Mucosa of stomach (tissue), 1 donor: ENCODE data around the gene DIAPH2.

Source experiments
- H3K27me3 ChIP-seq: one replicate; pipeline ENCODE4 v1.7.0; 2013; ENCODE audit warnings: mild to moderate bottlenecking, low read length; ENCODE audit not compliant: control insufficient read depth, insufficient read depth
- H3K36me3 ChIP-seq: one replicate; pipeline ENCODE4 v1.7.0; 2013; ENCODE audit warnings: low read length; ENCODE audit not compliant: control insufficient read depth, insufficient read depth
- H3K4me1 ChIP-seq: one replicate; pipeline ENCODE4 v1.7.0; 2013; ENCODE audit warnings: mild to moderate bottlenecking, low read length; ENCODE audit not compliant: control insufficient read depth, insufficient read depth
- H3K4me3 ChIP-seq: one replicate; pipeline ENCODE4 v1.7.0; 2013; ENCODE audit warnings: low read length
- H3K9ac ChIP-seq: one replicate; pipeline ENCODE4 v1.7.0; 2013; ENCODE audit warnings: mild to moderate bottlenecking, low read length, moderate library complexity
- H3K9me3 ChIP-seq: one replicate; pipeline ENCODE4 v1.7.0; 2013; ENCODE audit warnings: mild to moderate bottlenecking, low read length, moderate library complexity; ENCODE audit not compliant: control insufficient read depth
- donor health status: Pancreatic carcinoma.

DIAPH2 gene

GRCh38 chrX:97344724-97345123, 660.1 kb downstream of the DIAPH2 start:
- Histone ChIP-seq H3K4me1 (no peaks in the 10 kb centered on the region), H3K4me3 (no peak overlapping the region), H3K27me3 (no peaks in the 10 kb centered on the region), H3K9me3 (no peaks in the 10 kb centered on the region), H3K36me3 (no peaks in the 10 kb centered on the region), H3K9ac (no peak overlapping the region)

- H3K9ac ChIP-seq, result no peak overlapping the region
- H3K9me3 ChIP-seq, result no peaks in the 10 kb centered on the region
- no peak overlapping the region for H3K4me3 ChIP-seq
- H3K4me1 ChIP-seq, result no peaks in the 10 kb centered on the region
- no peaks in the 10 kb centered on the region for H3K36me3 ChIP-seq
- no peaks in the 10 kb centered on the region for H3K27me3 ChIP-seq
These were observed 674.3 kb downstream of the DIAPH2 start for GRCh38 chrX:97358941-97359340.

DNA sequence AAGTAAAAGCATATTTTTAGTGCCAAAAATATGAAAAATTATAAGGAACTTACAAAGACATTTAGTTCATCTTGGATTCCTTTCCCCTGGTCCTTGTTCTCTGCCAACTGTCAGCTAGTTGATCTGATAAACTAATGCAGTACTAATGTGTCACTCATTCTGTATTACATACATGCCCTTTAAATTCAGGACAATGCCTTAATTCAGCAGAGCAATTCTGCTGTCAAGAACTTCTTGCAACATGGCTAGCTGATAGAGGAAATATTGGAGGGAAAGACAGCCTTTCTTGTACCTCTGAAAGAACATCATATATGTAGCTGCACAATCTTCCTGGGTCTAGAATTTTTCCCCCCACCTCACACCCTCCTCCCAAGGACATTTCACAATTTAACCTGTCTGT, 679.2 kb downstream of the DIAPH2 start:
- Histone ChIP-seq H3K36me3 (no peaks in the 10 kb centered on the region), H3K4me1 (no peaks in the 10 kb centered on the region), H3K9ac (no peak overlapping the region), H3K9me3 (no peaks in the 10 kb centered on the region), H3K27me3 (no peaks in the 10 kb centered on the region), H3K4me3 (no peak overlapping the region)

DNA sequence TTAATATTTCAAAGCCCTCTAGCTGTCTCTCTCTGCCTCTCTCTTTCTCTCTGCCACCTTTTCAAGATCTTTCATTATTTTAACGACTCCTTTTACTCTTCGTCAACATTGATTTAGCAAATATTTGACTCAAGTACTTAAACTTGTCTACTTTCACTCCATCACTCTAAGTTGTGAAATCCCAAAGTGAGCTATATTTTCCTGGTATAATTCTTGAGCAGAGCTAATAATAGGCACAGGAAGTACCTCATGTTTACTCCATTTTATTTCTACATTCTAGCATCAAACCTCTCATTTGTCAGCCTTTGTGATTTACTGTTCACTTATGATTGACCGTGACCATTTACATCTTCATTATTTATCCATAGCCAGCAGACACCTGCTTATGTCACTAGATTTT, 681.6 kb downstream of the DIAPH2 start:
- Histone ChIP-seq H3K36me3 (no peaks in the 10 kb centered on the region), H3K4me3 (no peak overlapping the region), H3K27me3 (no peaks in the 10 kb centered on the region), H3K9ac (no peak overlapping the region), H3K4me1 (no peaks in the 10 kb centered on the region), H3K9me3 (no peaks in the 10 kb centered on the region)

GRCh38 chrX:97367125-97367524, 682.5 kb downstream of the DIAPH2 start:
- Histone ChIP-seq H3K4me1 (no peaks in the 10 kb centered on the region), H3K9me3 (no peaks in the 10 kb centered on the region), H3K4me3 (no peak overlapping the region), H3K9ac (no peak overlapping the region), H3K36me3 (no peaks in the 10 kb centered on the region), H3K27me3 (no peaks in the 10 kb centered on the region)

DNA sequence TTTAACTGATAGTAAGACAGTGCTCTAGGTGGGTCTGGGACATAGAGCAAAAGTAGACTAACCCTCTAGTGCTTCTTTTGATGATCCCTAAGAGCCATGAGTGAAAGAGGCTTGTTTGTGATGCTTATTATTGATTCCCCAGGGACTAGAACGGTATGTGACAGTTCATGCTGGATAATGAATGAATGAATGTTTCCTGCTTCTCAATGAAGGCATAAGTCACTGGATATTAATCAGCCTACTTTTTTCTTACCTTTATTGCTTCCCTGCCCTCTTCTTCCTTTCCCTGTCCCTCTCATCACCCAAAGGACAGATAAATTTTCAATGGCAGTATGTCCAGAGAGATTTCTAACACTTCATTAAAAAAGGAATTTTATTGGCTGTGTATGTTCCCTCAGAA, 685.3 kb downstream of the DIAPH2 start:
- Histone ChIP-seq H3K36me3 (no peaks in the 10 kb centered on the region), H3K9ac (no peak overlapping the region), H3K4me3 (no peak overlapping the region), H3K9me3 (no peaks in the 10 kb centered on the region), H3K27me3 (no peaks in the 10 kb centered on the region), H3K4me1 (no peaks in the 10 kb centered on the region)

DNA sequence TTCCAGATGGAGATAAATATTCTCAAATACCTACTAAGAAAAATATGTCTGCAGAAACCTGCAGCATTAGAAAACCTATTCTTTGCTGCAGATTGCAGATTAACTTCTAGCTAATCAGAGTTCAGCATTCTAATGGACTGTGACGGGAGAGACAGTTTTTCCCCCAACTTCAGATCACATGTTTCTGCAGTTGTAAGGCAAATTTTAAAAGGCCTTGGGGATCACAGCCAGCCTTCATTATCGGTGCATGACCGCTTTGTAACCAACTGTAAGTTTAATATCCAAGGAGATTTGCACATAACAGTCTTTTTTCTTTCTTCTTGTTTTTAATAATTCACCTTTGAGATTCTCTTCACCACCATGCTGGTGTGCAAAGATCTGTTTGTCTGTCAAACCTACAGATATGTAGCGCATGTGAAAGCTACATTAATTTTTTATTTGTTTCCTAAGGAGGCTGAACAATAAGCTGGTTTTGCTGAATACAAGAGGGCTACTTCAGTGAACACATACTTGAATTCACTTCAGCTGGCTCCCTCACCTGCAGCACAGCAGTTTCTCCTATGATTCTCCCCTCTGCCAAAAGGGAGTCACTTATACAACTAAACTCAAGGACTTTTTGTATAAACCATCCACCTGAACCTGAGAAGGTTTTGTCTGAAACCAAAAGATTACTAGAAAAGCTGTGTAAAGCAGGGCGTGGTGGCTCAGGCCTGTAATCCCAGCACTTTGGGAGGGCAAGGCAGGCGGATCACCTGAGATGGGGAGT, 687.5 kb downstream of the DIAPH2 start:
- H3K36me3 ChIP-seq, result no peaks in the 10 kb centered on the region
- no peaks in the 10 kb centered on the region for H3K9me3 ChIP-seq
- no peak overlapping the region for H3K4me3 ChIP-seq
- H3K27me3 ChIP-seq, result no peaks in the 10 kb centered on the region
- H3K9ac ChIP-seq, result no peak overlapping the region
- no peaks in the 10 kb centered on the region for H3K4me1 ChIP-seq

- H3K27me3 ChIP-seq, result no peaks in the 10 kb centered on the region
These were observed 689.6 kb downstream of the DIAPH2 start for GRCh38 chrX:97374266-97374665.

GRCh38 chrX:97380200-97380599, 695.6 kb downstream of the DIAPH2 start:
- Histone ChIP-seq H3K4me1 (no peaks in the 10 kb centered on the region), H3K27me3 (no peaks in the 10 kb centered on the region), H3K4me3 (no peak overlapping the region)

More at GRCh38 chrX:97374266-97374665, 689.6 kb downstream of the DIAPH2 start:
- no peak overlapping the region for H3K9ac ChIP-seq
- H3K4me3 ChIP-seq, result no peak overlapping the region
- no peaks in the 10 kb centered on the region for H3K4me1 ChIP-seq
- no peaks in the 10 kb centered on the region for H3K9me3 ChIP-seq
- H3K36me3 ChIP-seq, result no peaks in the 10 kb centered on the region

DNA sequence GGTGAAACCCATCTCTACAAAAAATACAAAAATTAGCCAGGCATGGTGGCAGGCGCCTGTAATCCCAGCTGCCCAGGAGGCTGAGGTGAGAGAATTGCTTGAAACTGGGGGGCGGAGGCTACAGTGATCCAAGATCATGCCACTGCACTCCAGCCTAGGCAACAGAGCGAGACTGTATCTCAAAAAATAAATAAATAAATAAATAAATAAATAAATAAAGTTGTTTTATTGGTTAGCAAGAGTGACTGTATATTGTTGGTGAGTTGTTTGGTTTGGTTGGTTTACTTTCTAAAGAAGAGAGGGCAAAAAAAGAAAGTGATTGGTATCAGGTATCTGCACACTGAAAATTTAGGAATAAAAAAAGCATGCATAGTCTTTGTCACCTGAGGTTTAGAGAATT, 700.0 kb downstream of the DIAPH2 start:
- H3K9ac ChIP-seq, result no peak overlapping the region
- no peaks in the 10 kb centered on the region for H3K27me3 ChIP-seq
- no peaks in the 10 kb centered on the region for H3K4me1 ChIP-seq
- no peaks in the 10 kb centered on the region for H3K36me3 ChIP-seq
- no peak overlapping the region for H3K4me3 ChIP-seq
- no peaks in the 10 kb centered on the region for H3K9me3 ChIP-seq

More at GRCh38 chrX:97380200-97380599, 695.6 kb downstream of the DIAPH2 start:
- Histone ChIP-seq H3K36me3 (no peaks in the 10 kb centered on the region), H3K9me3 (no peaks in the 10 kb centered on the region), H3K9ac (no peak overlapping the region)

GRCh38 chrX:97387004-97387403, 702.4 kb downstream of the DIAPH2 start:
- H3K4me3 ChIP-seq, result no peak overlapping the region
- no peak overlapping the region for H3K9ac ChIP-seq

GRCh38 chrX:97389761-97390192, 705.1 kb downstream of the DIAPH2 start:
- Histone ChIP-seq H3K9ac (no peak overlapping the region), H3K27me3 (no peaks in the 10 kb centered on the region), H3K36me3 (no peaks in the 10 kb centered on the region), H3K9me3 (no peaks in the 10 kb centered on the region), H3K4me1 (no peaks in the 10 kb centered on the region), H3K4me3 (no peak overlapping the region)

More at GRCh38 chrX:97387004-97387403, 702.4 kb downstream of the DIAPH2 start:
- no peaks in the 10 kb centered on the region for H3K36me3 ChIP-seq
- H3K27me3 ChIP-seq, result no peaks in the 10 kb centered on the region
- H3K9me3 ChIP-seq, result no peaks in the 10 kb centered on the region
- H3K4me1 ChIP-seq, result no peaks in the 10 kb centered on the region
